Measurements from ENCODE around the gene PPID. TPM values are rescaled to one million over a fixed set of nuclear protein-coding genes. Genes with fewer than 3 reads are reported as not detected.
"Not testable (repeated sequence)": the region's sequence is repeated elsewhere in the genome, so short reads cannot be mapped to it uniquely, and the experiment has no call there.

PPID gene
- total RNA-seq, 2 experiments from 2014 or later: 72.0 to 78.1 TPM

DNA sequence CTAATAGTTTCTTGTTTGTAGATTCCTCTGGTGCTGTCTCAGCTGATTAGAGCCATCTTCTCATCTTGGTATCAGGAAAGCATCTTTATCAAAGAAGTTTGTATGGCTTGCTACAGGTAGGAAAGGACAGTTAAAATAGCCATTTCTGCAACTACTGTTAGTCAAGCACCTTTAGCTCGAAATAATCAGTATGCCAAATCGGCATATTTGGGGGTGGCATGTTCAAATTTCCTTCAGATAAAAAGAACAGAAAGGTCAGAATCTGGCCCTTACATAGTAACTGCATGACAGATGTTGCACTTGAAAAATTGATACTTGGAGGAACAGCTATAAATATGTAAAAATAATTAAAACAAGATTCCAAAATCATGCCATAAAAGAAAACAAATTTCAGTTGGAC, 56.3 kb downstream of the PPID start:
- CTCF ChIA-PET: interaction anchor here (0.9 to 1.2 kb wide), 2 partner anchors 48 to 537 kb away, joined by 3 to 4 read pairs; no protein-coding TSS in a partner anchor
- Mint-ChIP-seq H3K9me3 (ENCODE audit: low read depth) (no peaks in the 10 kb centered on the region), H3K36me3 (ENCODE audit: low read depth) (peaks cover 13% of the 10 kb centered on the region), H3K4me1 (peaks cover 15% of the 10 kb centered on the region), H3K4me3 (no peak overlapping the region), H3K27ac (no peak overlapping the region), H3K27me3 (no peaks in the 10 kb centered on the region)
- POLR2A ChIA-PET: interaction anchor here (0.5 kb wide), 1 partner anchor 44 kb away, joined by 3 read pairs; no protein-coding TSS in a partner anchor
- ATAC-seq (no peak), DNase-seq (no peak)
- intact Hi-C loops (cut with DNase I, micrococcal nuclease): no loop called here

DNA sequence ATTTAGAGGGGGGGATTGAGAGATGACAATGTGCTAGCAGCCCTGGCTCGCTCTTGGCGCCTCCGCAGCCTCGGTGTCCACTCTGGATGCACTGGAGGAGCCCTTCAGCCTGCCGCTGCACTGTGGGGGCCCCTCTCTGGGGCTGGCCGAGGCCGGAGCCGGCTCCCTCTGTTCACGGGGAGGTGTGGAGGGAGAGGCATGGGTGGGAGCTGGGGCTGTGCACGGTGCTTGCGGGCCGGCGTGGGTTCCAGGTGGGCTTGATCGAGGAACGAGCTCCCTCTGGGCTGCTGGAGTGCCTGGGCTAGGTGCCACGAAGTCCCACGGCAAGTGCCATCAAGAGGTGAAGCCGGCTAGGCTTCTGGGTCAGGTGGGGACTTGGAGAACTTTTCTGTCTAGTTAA, 58.4 kb downstream of the PPID start:
- no peak for ATAC-seq
- H3K4me3 Mint-ChIP-seq: no peak overlapping the region
- no peak overlapping the region for H3K27ac Mint-ChIP-seq
- DNase-seq: no peak
- ChIA-PET POLR2A (no interaction called here), CTCF (interaction anchor here (0.6 to 1.0 kb wide), 2 partner anchors 11 to 99 kb away, joined by 3 to 4 read pairs; no protein-coding TSS in a partner anchor)
- intact Hi-C loops (cut with DNase I, micrococcal nuclease): no loop called here
- peaks cover 11% of the 10 kb centered on the region for H3K36me3 Mint-ChIP-seq (ENCODE audit: low read depth)
- H3K27me3 Mint-ChIP-seq: no peaks in the 10 kb centered on the region
- H3K4me1 Mint-ChIP-seq: peaks cover 5% of the 10 kb centered on the region
- H3K9me3 Mint-ChIP-seq (ENCODE audit: low read depth): no peaks in the 10 kb centered on the region

DNA sequence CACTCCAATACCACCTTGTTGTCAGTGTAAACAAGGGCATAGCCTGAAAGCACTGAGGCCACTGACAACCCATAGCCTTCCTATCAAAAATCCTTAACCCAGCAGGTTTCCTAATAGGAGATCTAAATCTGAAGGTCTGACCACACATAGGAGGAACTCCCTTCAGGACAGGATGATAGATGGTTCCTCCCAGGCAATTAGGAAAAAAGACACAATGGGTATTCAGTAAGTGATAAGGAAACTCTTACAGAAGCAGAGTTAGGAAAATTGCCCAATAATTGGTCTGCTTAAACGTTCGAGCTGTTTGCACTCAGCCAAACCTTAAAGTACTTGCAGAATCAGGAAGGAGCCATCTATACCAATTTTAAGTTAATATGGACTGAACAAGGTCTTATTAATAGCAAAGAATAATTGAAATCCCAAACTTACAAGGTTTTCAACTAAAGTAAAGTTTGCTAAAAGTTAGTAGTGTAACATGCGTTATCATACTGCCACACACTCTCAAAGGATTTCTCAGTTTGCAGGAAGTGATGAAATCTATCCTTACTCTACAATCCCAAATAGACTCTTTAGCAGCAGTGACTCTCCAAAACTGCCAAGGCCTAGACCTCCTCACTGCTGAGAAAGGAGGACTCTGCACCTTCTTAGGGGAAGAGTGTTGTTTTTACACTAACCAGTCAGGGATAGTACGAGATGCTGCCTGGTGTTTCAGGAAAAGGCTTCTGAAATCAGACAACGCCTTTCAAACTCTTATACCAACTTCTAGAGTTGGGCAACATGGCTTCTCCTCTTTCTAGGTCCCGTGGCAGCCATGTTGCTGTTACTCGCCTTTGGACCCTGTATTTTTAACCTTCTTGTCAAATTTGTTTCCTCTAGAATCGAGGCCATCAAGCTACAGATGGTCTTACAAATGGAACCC, 59.2 kb downstream of the PPID start:
- intact Hi-C loops (cut with DNase I, micrococcal nuclease); H3K4me3 Mint-ChIP-seq; H3K27ac Mint-ChIP-seq; H3K9me3 Mint-ChIP-seq (ENCODE audit: low read depth); POLR2A ChIA-PET; H3K27me3 Mint-ChIP-seq; H3K36me3 Mint-ChIP-seq (ENCODE audit: low read depth); H3K4me1 Mint-ChIP-seq; ATAC-seq; DNase-seq: not testable (repeated sequence)
- CTCF ChIA-PET: interaction anchor here (0.6 kb wide), 2 partner anchors 11 to 543 kb away, joined by 3 to 4 read pairs; no protein-coding TSS in a partner anchor

DNA sequence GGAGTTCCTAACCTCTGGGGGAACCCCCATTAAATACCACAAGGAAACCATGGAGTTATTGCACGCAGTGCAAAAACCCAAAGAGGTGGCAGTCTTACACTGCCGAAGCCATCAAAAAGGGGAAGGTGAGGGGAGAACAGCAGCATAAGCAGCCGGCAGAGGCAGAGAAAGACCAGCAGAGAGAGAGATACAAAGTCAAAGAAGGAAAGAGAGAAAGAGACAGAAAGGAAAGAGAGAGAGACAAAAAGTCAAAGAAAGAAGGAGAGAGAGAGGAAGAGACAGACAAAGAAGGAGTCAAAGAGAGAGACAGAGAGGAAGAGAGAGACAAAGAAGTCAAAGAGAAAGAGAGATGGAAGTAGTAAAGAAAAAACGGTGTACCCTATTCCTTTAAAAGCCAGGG, 59.9 kb downstream of the PPID start:
- H3K4me1 Mint-ChIP-seq; DNase-seq; H3K4me3 Mint-ChIP-seq; H3K27ac Mint-ChIP-seq; ATAC-seq; H3K9me3 Mint-ChIP-seq (ENCODE audit: low read depth); H3K36me3 Mint-ChIP-seq (ENCODE audit: low read depth); CTCF ChIA-PET; POLR2A ChIA-PET; H3K27me3 Mint-ChIP-seq; intact Hi-C loops (cut with DNase I, micrococcal nuclease): not testable (repeated sequence)

Other genes starting within 250 kb of the PPID start
- gene RXFP1, start 201.5 kb downstream of the PPID start, total RNA-seq: not detected
- gene C4orf46, start 51.5 kb downstream of the PPID start, total RNA-seq: 10 to 100 TPM; 18.1 TPM
- 10 to 100 TPM; 39.5 to 46.9 TPM for gene ETFDH, start 51.1 kb downstream of the PPID start, total RNA-seq
- gene FNIP2, start 45.6 kb upstream of the PPID start, total RNA-seq: 10 to 100 TPM; 11.6 to 13.0 TPM

Measured in activated CD4-positive, alpha-beta T cell treated with anti-CD3 and anti-CD28 coated beads for 36 hours (primary cell).